ENCODE results near the gene CNPY3.

DNA sequence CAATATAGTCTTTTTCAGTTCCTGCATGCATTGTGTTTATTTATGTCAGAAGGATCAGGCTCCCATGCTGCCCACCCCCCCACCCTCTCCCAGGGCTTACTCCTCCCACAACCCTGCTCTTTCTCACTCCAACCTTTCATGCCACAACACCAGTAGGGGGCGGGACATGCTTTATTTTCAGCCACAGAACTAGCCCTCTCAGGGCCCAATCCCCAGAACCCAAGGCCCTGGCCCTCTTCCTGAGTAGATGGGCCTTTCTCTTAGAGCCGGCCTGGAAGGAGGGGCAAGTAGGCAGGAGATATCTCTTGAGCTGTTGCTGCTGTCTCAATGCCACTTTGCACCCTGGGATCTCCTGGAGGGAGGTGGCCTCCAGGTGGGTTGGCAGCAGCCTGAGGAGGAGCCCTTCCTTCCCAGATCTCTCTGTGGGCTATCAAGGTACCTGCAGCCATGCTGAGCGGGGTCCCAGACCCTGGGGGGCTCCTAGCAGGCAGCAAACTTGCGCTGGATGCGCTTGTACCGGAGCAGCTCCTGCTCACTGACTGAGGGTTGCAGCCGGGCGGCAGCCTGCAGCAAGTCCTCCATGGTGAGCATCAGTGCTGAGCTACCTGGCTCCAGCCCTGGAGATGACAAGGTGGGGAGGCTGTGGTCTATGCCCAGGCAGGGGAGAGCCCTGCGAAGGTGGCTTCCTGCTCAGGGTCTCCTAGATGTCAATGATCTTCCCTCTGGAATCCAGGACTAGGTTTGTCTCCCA lies 34.8 kb downstream of the CNPY3 start:
- TF ChIP-seq, protein P1, sequence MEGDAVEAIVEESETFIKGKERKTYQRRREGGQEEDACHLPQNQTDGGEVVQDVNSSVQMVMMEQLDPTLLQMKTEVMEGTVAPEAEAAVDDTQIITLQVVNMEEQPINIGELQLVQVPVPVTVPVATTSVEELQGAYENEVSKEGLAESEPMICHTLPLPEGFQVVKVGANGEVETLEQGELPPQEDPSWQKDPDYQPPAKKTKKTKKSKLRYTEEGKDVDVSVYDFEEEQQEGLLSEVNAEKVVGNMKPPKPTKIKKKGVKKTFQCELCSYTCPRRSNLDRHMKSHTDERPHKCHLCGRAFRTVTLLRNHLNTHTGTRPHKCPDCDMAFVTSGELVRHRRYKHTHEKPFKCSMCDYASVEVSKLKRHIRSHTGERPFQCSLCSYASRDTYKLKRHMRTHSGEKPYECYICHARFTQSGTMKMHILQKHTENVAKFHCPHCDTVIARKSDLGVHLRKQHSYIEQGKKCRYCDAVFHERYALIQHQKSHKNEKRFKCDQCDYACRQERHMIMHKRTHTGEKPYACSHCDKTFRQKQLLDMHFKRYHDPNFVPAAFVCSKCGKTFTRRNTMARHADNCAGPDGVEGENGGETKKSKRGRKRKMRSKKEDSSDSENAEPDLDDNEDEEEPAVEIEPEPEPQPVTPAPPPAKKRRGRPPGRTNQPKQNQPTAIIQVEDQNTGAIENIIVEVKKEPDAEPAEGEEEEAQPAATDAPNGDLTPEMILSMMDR (IDR thresholded peaks at IDR 0.05; ENCODE audit: poor library complexity, severe bottlenecking) = no peak
- TF ChIP-seq RAD21 (conservative IDR thresholded peaks at IDR 0.05) = no peak
- no peak for TF ChIP-seq TAF1 (IDR thresholded peaks at IDR 0.05; ENCODE audit: low read depth)
